OCI-LY1 (cell line): Measurements from ENCODE around the gene FCSK.

ENCODE experiments used
- EZH2 ChIP-seq: fragments of 200-600 bp; sonication (generic), shearing (Covaris generic); IDR thresholded peaks from 2 replicates; pipeline ENCODE4 v1.8.0; 2017; ENCODE audit warnings: borderline replicate concordance, mixed run types, mild to moderate bottlenecking, antibody characterized with exemption, low read length, moderate library complexity, mixed read lengths
- TF ChIP-seq, protein P1 (sequence below): fragments of 200-600 bp; sonication (generic), shearing (Covaris generic); IDR thresholded peaks from 2 replicates; pipeline ENCODE4 v1.5.1; 2017; ENCODE audit warnings: mild to moderate bottlenecking, antibody characterized with exemption, low read length, moderate library complexity, mixed read lengths

DNA sequence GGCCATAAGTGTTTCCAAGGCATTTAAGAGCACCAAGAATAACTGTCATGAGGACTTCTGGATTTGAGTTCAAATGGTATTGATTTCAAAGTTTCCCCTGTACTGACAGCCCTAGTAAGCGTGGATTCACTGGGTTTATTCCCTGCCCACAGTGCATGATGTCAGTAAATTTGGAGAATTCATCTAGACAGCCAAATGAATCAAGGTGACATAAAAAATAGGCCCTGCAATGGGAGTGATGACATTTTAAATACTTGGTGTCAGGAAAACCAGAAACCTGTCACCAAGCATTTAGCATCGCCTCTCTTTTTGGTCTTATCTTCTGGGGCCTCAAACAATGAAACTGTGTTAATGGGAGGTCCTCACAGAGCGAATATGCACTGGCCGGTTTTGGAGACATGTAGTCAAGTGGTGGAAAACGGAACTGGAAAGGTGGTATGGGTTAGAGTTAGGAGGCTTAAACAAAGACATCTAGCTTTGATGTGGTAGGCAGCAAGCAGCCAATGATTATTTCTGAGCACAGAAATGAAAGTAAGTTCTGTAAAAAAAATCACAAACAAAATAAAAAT lies 39.9 kb downstream of the FCSK start:
- TF ChIP-seq, protein P1, sequence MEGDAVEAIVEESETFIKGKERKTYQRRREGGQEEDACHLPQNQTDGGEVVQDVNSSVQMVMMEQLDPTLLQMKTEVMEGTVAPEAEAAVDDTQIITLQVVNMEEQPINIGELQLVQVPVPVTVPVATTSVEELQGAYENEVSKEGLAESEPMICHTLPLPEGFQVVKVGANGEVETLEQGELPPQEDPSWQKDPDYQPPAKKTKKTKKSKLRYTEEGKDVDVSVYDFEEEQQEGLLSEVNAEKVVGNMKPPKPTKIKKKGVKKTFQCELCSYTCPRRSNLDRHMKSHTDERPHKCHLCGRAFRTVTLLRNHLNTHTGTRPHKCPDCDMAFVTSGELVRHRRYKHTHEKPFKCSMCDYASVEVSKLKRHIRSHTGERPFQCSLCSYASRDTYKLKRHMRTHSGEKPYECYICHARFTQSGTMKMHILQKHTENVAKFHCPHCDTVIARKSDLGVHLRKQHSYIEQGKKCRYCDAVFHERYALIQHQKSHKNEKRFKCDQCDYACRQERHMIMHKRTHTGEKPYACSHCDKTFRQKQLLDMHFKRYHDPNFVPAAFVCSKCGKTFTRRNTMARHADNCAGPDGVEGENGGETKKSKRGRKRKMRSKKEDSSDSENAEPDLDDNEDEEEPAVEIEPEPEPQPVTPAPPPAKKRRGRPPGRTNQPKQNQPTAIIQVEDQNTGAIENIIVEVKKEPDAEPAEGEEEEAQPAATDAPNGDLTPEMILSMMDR = no peak
- no peak for TF ChIP-seq EZH2
